ENCODE data around the gene KCNN2. TPM values are rescaled to one million over a fixed set of nuclear protein-coding genes. Genes with fewer than 3 reads are reported as not detected.

Gene KCNN2
- total RNA-seq, 1 experiment from 2014 or later = 0.27 TPM

- H3K4me1 Mint-ChIP-seq (ENCODE audit: low read depth, unreplicated experiment) = no peaks in the 10 kb centered on the region
- CTCF ChIA-PET = no interaction called here
- no peak overlapping the region for H3K27ac Mint-ChIP-seq (ENCODE audit: unreplicated experiment)
- TF ChIP-seq CTCF (IDR thresholded peaks at IDR 0.05; ENCODE audit: insufficient read depth in 1 of 2, low read depth in 1 of 2, low read length in 1 of 2, severe bottlenecking in 1 of 2, unreplicated experiment in 1 of 2) = no peak
- no peaks in the 10 kb centered on the region for H3K36me3 ChIP-seq (ENCODE audit: control insufficient read depth, insufficient read depth, low read length)
- DNase-seq = no peak
- POLR2A ChIA-PET = no interaction called here
- H3K4me3 Mint-ChIP-seq (ENCODE audit: unreplicated experiment) = no peak overlapping the region
- H3K9me3 Mint-ChIP-seq (ENCODE audit: unreplicated experiment) = no peaks in the 10 kb centered on the region
- H3K36me3 Mint-ChIP-seq (ENCODE audit: insufficient read depth, unreplicated experiment) = no peaks in the 10 kb centered on the region
- intact Hi-C loops (cut with micrococcal nuclease; ENCODE audit: unreplicated experiment) = no loop called here
- no peaks in the 10 kb centered on the region for H3K27me3 ChIP-seq (replicated peaks; ENCODE audit: control insufficient read depth, insufficient read depth, low read length)
- H3K4me1 ChIP-seq = no peaks in the 10 kb centered on the region
- H3K27me3 Mint-ChIP-seq (ENCODE audit: insufficient read depth, unreplicated experiment) = peaks cover 5% of the 10 kb centered on the region
- no peaks in the 10 kb centered on the region for H3K9me3 ChIP-seq
- no TSS peak for BruUV-seq (replicated peaks)
- no peak overlapping the region for H3K4me3 ChIP-seq (ENCODE audit: low read depth, low read length)
Observed at GRCh38 chr5:114332493-114332892, 29.4 kb upstream of the KCNN2 start.

- Mint-ChIP-seq H3K27ac (ENCODE audit: unreplicated experiment) (no peak overlapping the region), H3K27me3 (ENCODE audit: insufficient read depth, unreplicated experiment) (peaks cover 5% of the 10 kb centered on the region), H3K9me3 (ENCODE audit: unreplicated experiment) (no peaks in the 10 kb centered on the region), H3K36me3 (ENCODE audit: insufficient read depth, unreplicated experiment) (no peaks in the 10 kb centered on the region), H3K4me3 (ENCODE audit: unreplicated experiment) (no peak overlapping the region), H3K4me1 (ENCODE audit: low read depth, unreplicated experiment) (no peaks in the 10 kb centered on the region)
- TF ChIP-seq CTCF (IDR thresholded peaks at IDR 0.05; ENCODE audit: insufficient read depth in 1 of 2, low read depth in 1 of 2, low read length in 1 of 2, severe bottlenecking in 1 of 2, unreplicated experiment in 1 of 2) = no peak
- BruUV-seq (replicated peaks) = no TSS peak
- intact Hi-C loops (cut with micrococcal nuclease; ENCODE audit: unreplicated experiment) = no loop called here
- no peaks in the 10 kb centered on the region for H3K36me3 ChIP-seq (ENCODE audit: control insufficient read depth, insufficient read depth, low read length)
- H3K9me3 ChIP-seq = no peaks in the 10 kb centered on the region
- CTCF ChIA-PET = no interaction called here
- no peaks in the 10 kb centered on the region for H3K27me3 ChIP-seq (replicated peaks; ENCODE audit: control insufficient read depth, insufficient read depth, low read length)
- DNase-seq = no peak
- POLR2A ChIA-PET = no interaction called here
- H3K4me1 ChIP-seq = no peaks in the 10 kb centered on the region
- no peak overlapping the region for H3K4me3 ChIP-seq (ENCODE audit: low read depth, low read length)
Observed at GRCh38 chr5:114332925-114333324, 28.9 kb upstream of the KCNN2 start.

GRCh38 chr5:114335391-114335790, 26.5 kb upstream of the KCNN2 start:
- DNase-seq = no peak
- no TSS peak for BruUV-seq (replicated peaks)
- H3K4me1 Mint-ChIP-seq (ENCODE audit: low read depth, unreplicated experiment) = no peaks in the 10 kb centered on the region
- no peak overlapping the region for H3K4me3 Mint-ChIP-seq (ENCODE audit: unreplicated experiment)
- Histone ChIP-seq H3K4me1 (no peaks in the 10 kb centered on the region), H3K9me3 (0 out of 2 replicates have a peak, but pooled peaks cover 4% of the 10 kb centered on the region), H3K27me3 (replicated peaks; ENCODE audit: control insufficient read depth, insufficient read depth, low read length) (no peaks in the 10 kb centered on the region), H3K4me3 (ENCODE audit: low read depth, low read length) (no peak overlapping the region), H3K36me3 (ENCODE audit: control insufficient read depth, insufficient read depth, low read length) (no peaks in the 10 kb centered on the region)
- no peak overlapping the region for H3K27ac Mint-ChIP-seq (ENCODE audit: unreplicated experiment)
- TF ChIP-seq CTCF (IDR thresholded peaks at IDR 0.05; ENCODE audit: insufficient read depth in 1 of 2, low read depth in 1 of 2, low read length in 1 of 2, severe bottlenecking in 1 of 2, unreplicated experiment in 1 of 2) = no peak
- POLR2A ChIA-PET = no interaction called here
- no peaks in the 10 kb centered on the region for H3K36me3 Mint-ChIP-seq (ENCODE audit: insufficient read depth, unreplicated experiment)
- CTCF ChIA-PET = no interaction called here
- H3K27me3 Mint-ChIP-seq (ENCODE audit: insufficient read depth, unreplicated experiment) = peaks cover 5% of the 10 kb centered on the region
- intact Hi-C loops (cut with micrococcal nuclease; ENCODE audit: unreplicated experiment) = no loop called here
- H3K9me3 Mint-ChIP-seq (ENCODE audit: unreplicated experiment) = no peaks in the 10 kb centered on the region

Data from Caco-2 (cell line).